HEK293 (cell line): Measurements from ENCODE around the gene MTA3.

ENCODE experiments used
- GLI2 ChIP-seq: fragments of 450-650 bp; formaldehyde crosslinking; IDR thresholded peaks from 2 replicates; pipeline ENCODE4; 2017; ENCODE audit warnings: missing biosample characterization, missing genetic modification characterization, low read depth, borderline replicate concordance
- YY1 ChIP-seq: fragments of 450-650 bp; formaldehyde crosslinking; IDR thresholded peaks from 2 replicates; pipeline ENCODE4 v1.5.1; 2018; ENCODE audit warnings: missing biosample characterization, missing genetic modification characterization
- ZNF558 ChIP-seq: fragments of 450-650 bp; formaldehyde crosslinking; IDR thresholded peaks from 2 replicates; pipeline ENCODE4 v1.5.1; 2016; ENCODE audit warnings: missing biosample characterization, missing genetic modification characterization

DNA sequence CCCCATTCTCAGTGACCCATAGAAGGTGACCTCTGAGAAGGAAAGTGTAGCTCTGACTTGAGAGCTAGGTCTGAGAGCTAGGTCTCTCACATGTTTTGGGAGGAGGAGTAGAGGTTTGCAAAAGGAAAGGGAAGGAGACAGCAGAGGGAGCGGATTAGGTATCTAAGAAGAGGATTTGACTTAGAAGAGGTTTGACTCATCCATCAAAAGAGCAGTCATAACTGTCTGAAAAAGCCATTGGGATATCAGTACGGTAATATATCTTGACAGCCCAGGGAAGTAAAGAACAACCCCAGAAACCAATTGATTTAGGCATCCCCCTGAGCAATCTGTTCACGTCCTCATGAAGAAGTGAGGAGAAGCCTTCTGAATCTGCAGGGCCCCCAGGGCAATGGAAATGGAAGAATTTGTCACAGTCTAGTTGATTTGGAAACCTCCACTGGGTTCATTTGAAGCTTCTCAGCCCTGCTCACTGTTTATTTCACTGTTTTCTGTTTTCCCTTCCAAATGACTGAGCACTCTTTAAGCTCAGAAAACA lies 176.2 kb downstream of the MTA3 start:
- TF ChIP-seq GLI2 (tag by site-specific recombination) (no peak), YY1 (no peak), ZNF558 (no peak)
